ENCODE measurements around the gene ZNF865.

GRCh38 chr19:55596304-55596703, 9.1 kb upstream of the ZNF865 start:
- TF ChIP-seq, protein P1, sequence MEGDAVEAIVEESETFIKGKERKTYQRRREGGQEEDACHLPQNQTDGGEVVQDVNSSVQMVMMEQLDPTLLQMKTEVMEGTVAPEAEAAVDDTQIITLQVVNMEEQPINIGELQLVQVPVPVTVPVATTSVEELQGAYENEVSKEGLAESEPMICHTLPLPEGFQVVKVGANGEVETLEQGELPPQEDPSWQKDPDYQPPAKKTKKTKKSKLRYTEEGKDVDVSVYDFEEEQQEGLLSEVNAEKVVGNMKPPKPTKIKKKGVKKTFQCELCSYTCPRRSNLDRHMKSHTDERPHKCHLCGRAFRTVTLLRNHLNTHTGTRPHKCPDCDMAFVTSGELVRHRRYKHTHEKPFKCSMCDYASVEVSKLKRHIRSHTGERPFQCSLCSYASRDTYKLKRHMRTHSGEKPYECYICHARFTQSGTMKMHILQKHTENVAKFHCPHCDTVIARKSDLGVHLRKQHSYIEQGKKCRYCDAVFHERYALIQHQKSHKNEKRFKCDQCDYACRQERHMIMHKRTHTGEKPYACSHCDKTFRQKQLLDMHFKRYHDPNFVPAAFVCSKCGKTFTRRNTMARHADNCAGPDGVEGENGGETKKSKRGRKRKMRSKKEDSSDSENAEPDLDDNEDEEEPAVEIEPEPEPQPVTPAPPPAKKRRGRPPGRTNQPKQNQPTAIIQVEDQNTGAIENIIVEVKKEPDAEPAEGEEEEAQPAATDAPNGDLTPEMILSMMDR (IDR thresholded peaks at IDR 0.05), result no peak
- TF ChIP-seq EZH2 (IDR thresholded peaks at IDR 0.05), result no peak

Measured in neural progenitor cell (in vitro differentiated cells).